HepG2 (cell line): ENCODE results near the gene RNU6-1. TPM values are rescaled to one million over a fixed set of nuclear protein-coding genes. Genes with fewer than 3 reads are reported as not detected.

Experiments
- GABPA ChIP-seq, 2 experiments: IDR thresholded peaks; 2 replicates each; pipeline ENCODE4 v1.6.1; 2011 to 2016; ENCODE audit warnings: low read depth in 2 of 2, low read length in 1 of 2, missing biosample characterization in 1 of 2, missing genetic modification characterization in 1 of 2
- GPN1 ChIP-seq: sonication (generic); formaldehyde crosslinking; IDR thresholded peaks from 2 replicates; pipeline ENCODE4 v1.5.1; 2020; ENCODE audit warnings: missing genetic modification reagents, borderline replicate concordance
- KLF11 ChIP-seq: IDR thresholded peaks from 2 replicates; pipeline ENCODE4 v1.6.1; 2016; ENCODE audit warnings: missing compliant biosample characterization
- POLR2A ChIP-seq, 2 experiments: IDR thresholded peaks; 2 replicates each; pipeline ENCODE4 v1.6.1; 2011; ENCODE audit warnings: low read depth in 2 of 2, low read length in 2 of 2, mild to moderate bottlenecking in 1 of 2, moderate library complexity in 1 of 2; ENCODE audit not compliant: insufficient read depth in 1 of 2
- RERE ChIP-seq: IDR thresholded peaks from 2 replicates; pipeline ENCODE4 v1.6.1; 2016; ENCODE audit warnings: low read depth, missing genetic modification reagents, missing compliant biosample characterization
- SMYD3 ChIP-seq: sonication (generic); formaldehyde crosslinking; IDR thresholded peaks from 2 replicates; pipeline ENCODE4 v1.8.1; 2023; ENCODE audit warnings: mild to moderate bottlenecking, missing genetic modification reagents
- TEF ChIP-seq: sonication (generic); formaldehyde crosslinking; IDR thresholded peaks from 2 replicates; pipeline ENCODE4 v1.5.0; 2020; ENCODE audit warnings: missing genetic modification reagents
- THAP11 ChIP-seq: IDR thresholded peaks from 2 replicates; pipeline ENCODE4 v1.6.1; 2016; ENCODE audit warnings: missing biosample characterization, missing genetic modification reagents
- WIZ ChIP-seq: sonication (generic); formaldehyde crosslinking; IDR thresholded peaks from 2 replicates; pipeline ENCODE4 v1.5.1; 2020; ENCODE audit warnings: mild to moderate bottlenecking, missing genetic modification reagents
- ZNF44 ChIP-seq: sonication (generic); formaldehyde crosslinking; IDR thresholded peaks from 2 replicates; pipeline ENCODE4 v1.5.1; 2020; ENCODE audit warnings: mild to moderate bottlenecking, missing genetic modification reagents
- ZNF484 ChIP-seq: sonication (generic); formaldehyde crosslinking; IDR thresholded peaks from 2 replicates; pipeline ENCODE4 v1.5.1; 2020; ENCODE audit warnings: mild to moderate bottlenecking, low read depth, missing genetic modification reagents, borderline replicate concordance
- ZNF557 ChIP-seq: sonication (generic); formaldehyde crosslinking; IDR thresholded peaks from 2 replicates; pipeline ENCODE4 v1.4.0; 2020; ENCODE audit warnings: missing genetic modification reagents
- ZNF619 ChIP-seq: sonication (generic); formaldehyde crosslinking; IDR thresholded peaks from 2 replicates; pipeline ENCODE4 v1.4.0; 2020; ENCODE audit warnings: mild to moderate bottlenecking, missing genetic modification reagents
- ZNF674 ChIP-seq: sonication (generic); formaldehyde crosslinking; IDR thresholded peaks from 2 replicates; pipeline ENCODE4 v1.5.0; 2020; ENCODE audit warnings: low read depth, mild to moderate bottlenecking, missing genetic modification reagents
- ZNF720 ChIP-seq: sonication (generic); formaldehyde crosslinking; IDR thresholded peaks from 2 replicates; pipeline ENCODE4 v1.4.0; 2020; ENCODE audit warnings: missing genetic modification reagents
- polyA plus RNA-seq, 8 experiments: library from polyadenylated mRNA; depleted of rRNA in 3 of 8; stranded (reverse) in 7 of 8; unstranded in 1 of 8; fragments of >200 nt; fragmentation: Illumina TruSeq in 4 of 8; extraction: Trizol in 4 of 8; gene quantifications; 2 replicates each; pipeline versions ENCODE4 v1.2.1 to v1.2.3, GENCODE V29; 2011 to 2016; ENCODE audit warnings: low read depth in 4 of 8, missing spikeins in 1 of 8, mixed read lengths in 1 of 8; ENCODE audit not compliant: insufficient read depth in 1 of 8
- total RNA-seq, 5 experiments: library from RNA; depleted of rRNA; stranded (reverse); fragments of >200 nt; fragmentation: Illumina TruSeq; extraction: Trizol; gene quantifications; 2 replicates each; pipeline ENCODE4 v1.2.3, GENCODE V29; 2016; ENCODE audit warnings: low read depth in 1 of 5
- TF ChIP-seq, protein P1 (sequence below): sonication (generic); formaldehyde crosslinking; conservative IDR thresholded peaks from 2 replicates; pipeline ENCODE4 v1.8.0; 2022; ENCODE audit warnings: mild to moderate bottlenecking, moderate library complexity, missing genetic modification reagents
- TF ChIP-seq, protein P2 (sequence below): sonication (generic); formaldehyde crosslinking; IDR thresholded peaks from 2 replicates; pipeline ENCODE4 v1.5.0; 2020; ENCODE audit warnings: mild to moderate bottlenecking, missing genetic modification reagents, borderline replicate concordance
- TF ChIP-seq, protein P3 (sequence below): sonication (generic); formaldehyde crosslinking; IDR thresholded peaks from 2 replicates; pipeline ENCODE4 v1.5.0; 2020; ENCODE audit warnings: missing genetic modification reagents

RNU6-1 gene
- total and polyA plus RNA-seq, 2 of the 13 experiments (the other 11 are each of a cell fraction or from before 2014, with no cell fraction given): under 0.01 TPM; not detected in 1

DNA sequence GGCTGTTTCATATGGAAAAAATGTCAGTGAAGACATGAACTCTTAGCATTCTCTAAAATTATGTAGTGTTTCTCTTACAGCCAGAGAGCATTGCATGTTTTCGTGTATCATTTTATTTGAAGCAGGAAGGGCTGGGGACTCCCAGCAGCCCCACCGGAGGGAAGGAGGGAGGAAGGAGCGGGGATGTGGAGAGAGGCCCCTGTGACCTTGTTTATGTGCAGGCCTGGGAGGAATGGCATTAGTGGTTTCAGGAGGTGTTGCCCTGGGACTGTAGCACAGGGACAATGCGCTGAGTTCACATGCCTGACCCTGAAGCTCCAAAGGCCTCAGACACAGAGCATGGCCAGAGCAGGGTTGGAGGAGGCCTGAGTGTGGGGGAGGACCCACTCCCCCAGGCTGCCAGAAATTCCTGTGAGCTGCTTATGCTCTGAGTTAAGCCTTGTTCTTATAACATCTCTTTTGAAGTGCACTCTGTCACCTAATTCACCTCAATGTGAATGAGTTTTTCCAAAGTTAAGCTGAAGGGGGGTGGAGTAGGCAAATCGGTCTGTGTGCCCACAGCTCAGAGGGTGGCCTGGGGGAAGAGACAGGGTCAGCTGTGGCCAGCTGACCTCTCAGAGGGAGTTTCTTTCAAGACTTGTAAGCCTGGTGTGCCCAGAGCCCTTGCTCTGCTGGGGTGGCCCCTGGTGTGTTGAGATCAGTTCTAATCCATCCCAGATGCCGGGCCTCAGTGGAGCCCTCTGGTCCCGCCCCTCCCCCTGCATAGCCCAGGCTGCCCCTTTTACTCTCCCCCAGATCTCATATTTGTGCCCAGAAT is 3.9 kb upstream of the RNU6-1 start (continued):
- no peak for TF ChIP-seq RERE (CRISPR knock-in tag)
- 0 out of 2 replicates have a peak, but pooled peaks have one; percentile 52 for TF ChIP-seq ZNF44 (CRISPR knock-in tag)
- no peak for TF ChIP-seq TEF
- TF ChIP-seq ZNF674: no peak
- peak in 1 of 2 experiments; percentile 35; a peak in 1 of 4 replicates for TF ChIP-seq POLR2A (IDR thresholded peaks at IDR 0.05; ENCODE audit: insufficient read depth in 1 of 2, low read depth in 2 of 2, low read length in 2 of 2)
- TF ChIP-seq THAP11: peak; percentile 50; the same call in 1 of the 2 replicates
- TF ChIP-seq, protein P1, sequence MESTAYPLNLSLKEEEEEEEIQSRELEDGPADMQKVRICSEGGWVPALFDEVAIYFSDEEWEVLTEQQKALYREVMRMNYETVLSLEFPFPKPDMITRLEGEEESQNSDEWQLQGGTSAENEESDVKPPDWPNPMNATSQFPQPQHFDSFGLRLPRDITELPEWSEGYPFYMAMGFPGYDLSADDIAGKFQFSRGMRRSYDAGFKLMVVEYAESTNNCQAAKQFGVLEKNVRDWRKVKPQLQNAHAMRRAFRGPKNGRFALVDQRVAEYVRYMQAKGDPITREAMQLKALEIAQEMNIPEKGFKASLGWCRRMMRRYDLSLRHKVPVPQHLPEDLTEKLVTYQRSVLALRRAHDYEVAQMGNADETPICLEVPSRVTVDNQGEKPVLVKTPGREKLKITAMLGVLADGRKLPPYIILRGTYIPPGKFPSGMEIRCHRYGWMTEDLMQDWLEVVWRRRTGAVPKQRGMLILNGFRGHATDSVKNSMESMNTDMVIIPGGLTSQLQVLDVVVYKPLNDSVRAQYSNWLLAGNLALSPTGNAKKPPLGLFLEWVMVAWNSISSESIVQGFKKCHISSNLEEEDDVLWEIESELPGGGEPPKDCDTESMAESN (CRISPR knock-in tag): no peak
- no peak for TF ChIP-seq GPN1
- TF ChIP-seq, protein P2, sequence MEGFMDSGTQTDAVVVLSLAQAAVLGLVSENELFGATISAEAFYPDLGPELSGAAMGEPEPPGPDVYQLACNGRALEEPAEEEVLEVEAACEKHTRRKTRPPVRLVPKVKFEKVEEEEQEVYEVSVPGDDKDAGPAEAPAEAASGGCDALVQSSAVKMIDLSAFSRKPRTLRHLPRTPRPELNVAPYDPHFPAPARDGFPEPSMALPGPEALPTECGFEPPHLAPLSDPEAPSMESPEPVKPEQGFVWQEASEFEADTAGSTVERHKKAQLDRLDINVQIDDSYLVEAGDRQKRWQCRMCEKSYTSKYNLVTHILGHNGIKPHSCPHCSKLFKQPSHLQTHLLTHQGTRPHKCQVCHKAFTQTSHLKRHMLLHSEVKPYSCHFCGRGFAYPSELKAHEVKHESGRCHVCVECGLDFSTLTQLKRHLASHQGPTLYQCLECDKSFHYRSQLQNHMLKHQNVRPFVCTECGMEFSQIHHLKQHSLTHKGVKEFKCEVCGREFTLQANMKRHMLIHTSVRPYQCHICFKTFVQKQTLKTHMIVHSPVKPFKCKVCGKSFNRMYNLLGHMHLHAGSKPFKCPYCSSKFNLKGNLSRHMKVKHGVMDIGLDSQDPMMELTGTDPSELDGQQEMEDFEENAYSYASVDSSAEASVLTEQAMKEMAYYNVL: peak; percentile 53; the same call in 1 of the 2 replicates
- TF ChIP-seq KLF11: no peak; the same call in 1 of the 2 replicates
- TF ChIP-seq ZNF720 (CRISPR knock-in tag): no peak
- no peak for TF ChIP-seq SMYD3 (CRISPR knock-in tag)
- no peak for TF ChIP-seq ZNF484 (CRISPR knock-in tag)
- TF ChIP-seq, protein P3, sequence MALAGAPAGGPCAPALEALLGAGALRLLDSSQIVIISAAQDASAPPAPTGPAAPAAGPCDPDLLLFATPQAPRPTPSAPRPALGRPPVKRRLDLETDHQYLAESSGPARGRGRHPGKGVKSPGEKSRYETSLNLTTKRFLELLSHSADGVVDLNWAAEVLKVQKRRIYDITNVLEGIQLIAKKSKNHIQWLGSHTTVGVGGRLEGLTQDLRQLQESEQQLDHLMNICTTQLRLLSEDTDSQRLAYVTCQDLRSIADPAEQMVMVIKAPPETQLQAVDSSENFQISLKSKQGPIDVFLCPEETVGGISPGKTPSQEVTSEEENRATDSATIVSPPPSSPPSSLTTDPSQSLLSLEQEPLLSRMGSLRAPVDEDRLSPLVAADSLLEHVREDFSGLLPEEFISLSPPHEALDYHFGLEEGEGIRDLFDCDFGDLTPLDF (CRISPR knock-in tag): no peak
- no peak for TF ChIP-seq GABPA (IDR thresholded peaks at IDR 0.05; ENCODE audit: low read depth, low read length)
- TF ChIP-seq GABPA (CRISPR knock-in tag; IDR thresholded peaks at IDR 0.05; ENCODE audit: low read depth): no peak
- TF ChIP-seq ZNF619 (CRISPR knock-in tag): peak; percentile 43; the same call in 1 of the 2 replicates
- TF ChIP-seq ZNF557 (CRISPR knock-in tag): no peak
- TF ChIP-seq WIZ (CRISPR knock-in tag): no peak
